OCI-LY1 (cell line): ENCODE measurements around the gene KHDRBS1.

ENCODE experiments used
- EZH2 ChIP-seq: fragments of 200-600 bp; sonication (generic), shearing (Covaris generic); IDR thresholded peaks from 2 replicates; pipeline ENCODE4 v1.8.0; 2017; ENCODE audit warnings: borderline replicate concordance, mixed run types, mild to moderate bottlenecking, antibody characterized with exemption, low read length, moderate library complexity, mixed read lengths
- TF ChIP-seq, protein P1 (sequence below): fragments of 200-600 bp; sonication (generic), shearing (Covaris generic); IDR thresholded peaks from 2 replicates; pipeline ENCODE4 v1.5.1; 2017; ENCODE audit warnings: mild to moderate bottlenecking, antibody characterized with exemption, low read length, moderate library complexity, mixed read lengths

DNA sequence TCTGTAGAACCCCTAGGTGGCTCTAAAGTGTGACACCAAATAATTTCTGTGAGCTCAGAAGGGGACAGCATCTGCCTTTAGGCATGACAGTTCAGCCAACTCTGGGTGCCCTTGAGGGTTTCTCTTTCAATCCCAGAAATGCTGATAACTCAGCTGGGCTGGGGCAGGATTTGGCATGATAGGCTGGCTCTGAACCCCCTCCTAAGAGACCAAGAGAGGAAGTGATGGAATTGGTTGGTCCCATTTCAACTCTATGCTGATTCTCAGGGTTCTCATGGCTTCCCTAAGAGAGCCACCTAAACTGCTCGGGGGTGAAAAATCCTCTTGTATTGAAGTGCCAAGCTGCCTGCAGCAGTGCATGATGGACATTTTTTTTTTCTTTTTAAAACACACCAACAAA lies 30.6 kb downstream of the KHDRBS1 start:
- no peak for TF ChIP-seq EZH2
- TF ChIP-seq, protein P1, sequence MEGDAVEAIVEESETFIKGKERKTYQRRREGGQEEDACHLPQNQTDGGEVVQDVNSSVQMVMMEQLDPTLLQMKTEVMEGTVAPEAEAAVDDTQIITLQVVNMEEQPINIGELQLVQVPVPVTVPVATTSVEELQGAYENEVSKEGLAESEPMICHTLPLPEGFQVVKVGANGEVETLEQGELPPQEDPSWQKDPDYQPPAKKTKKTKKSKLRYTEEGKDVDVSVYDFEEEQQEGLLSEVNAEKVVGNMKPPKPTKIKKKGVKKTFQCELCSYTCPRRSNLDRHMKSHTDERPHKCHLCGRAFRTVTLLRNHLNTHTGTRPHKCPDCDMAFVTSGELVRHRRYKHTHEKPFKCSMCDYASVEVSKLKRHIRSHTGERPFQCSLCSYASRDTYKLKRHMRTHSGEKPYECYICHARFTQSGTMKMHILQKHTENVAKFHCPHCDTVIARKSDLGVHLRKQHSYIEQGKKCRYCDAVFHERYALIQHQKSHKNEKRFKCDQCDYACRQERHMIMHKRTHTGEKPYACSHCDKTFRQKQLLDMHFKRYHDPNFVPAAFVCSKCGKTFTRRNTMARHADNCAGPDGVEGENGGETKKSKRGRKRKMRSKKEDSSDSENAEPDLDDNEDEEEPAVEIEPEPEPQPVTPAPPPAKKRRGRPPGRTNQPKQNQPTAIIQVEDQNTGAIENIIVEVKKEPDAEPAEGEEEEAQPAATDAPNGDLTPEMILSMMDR = no peak
